ES-I3 (cell line): ENCODE measurements around the gene C4BPB.

ENCODE experiments used
- H3K36me3 ChIP-seq: 2 replicates; pipeline ENCODE4 v1.6.1; 2013; ENCODE audit warnings: mild to moderate bottlenecking, low read length, control low read depth, moderate library complexity; ENCODE audit not compliant: insufficient read depth
- H3K4me1 ChIP-seq: 2 replicates; pipeline ENCODE4 v1.6.1; 2013; ENCODE audit warnings: mild to moderate bottlenecking, control low read depth, low read length; ENCODE audit not compliant: insufficient read depth
- H3K9ac ChIP-seq: 2 replicates; pipeline ENCODE4 v1.6.1; 2013; ENCODE audit warnings: low read depth, mild to moderate bottlenecking, low read length, moderate library complexity
- H3K9me3 ChIP-seq: 2 replicates; pipeline ENCODE4 v1.6.1; 2013; ENCODE audit warnings: mild to moderate bottlenecking, low read length, moderate library complexity; ENCODE audit not compliant: control insufficient read depth, insufficient read depth

The C4BPB gene

GRCh38 chr1:207052911-207053769, 35.5 kb upstream of the C4BPB start, which contains the start of gene PFKFB2:
Gene PFKFB2, plus strand, starts transcription at chr1:207053275. Its CDS starts 1,443 bp downstream, at chr1:207054718.
- Histone ChIP-seq H3K36me3 (peaks cover 10% of the 10 kb centered on the region), H3K4me1 (peaks cover 6% of the 10 kb centered on the region; the same call in 1 of the 2 replicates), H3K9ac (peak within 1 kb of the TSS; percentile 92), H3K9me3 (no peaks in the 10 kb centered on the region)

GRCh38 chr1:207054491-207054890, 34.2 kb upstream of the C4BPB start:
- peaks cover under 1% of the 10 kb centered on the region; the same call in 1 of the 2 replicates for H3K36me3 ChIP-seq
- no peaks in the 10 kb centered on the region for H3K9me3 ChIP-seq
- no peak overlapping the region for H3K9ac ChIP-seq
- H3K4me1 ChIP-seq, result peaks cover 6% of the 10 kb centered on the region; the same call in 1 of the 2 replicates

DNA sequence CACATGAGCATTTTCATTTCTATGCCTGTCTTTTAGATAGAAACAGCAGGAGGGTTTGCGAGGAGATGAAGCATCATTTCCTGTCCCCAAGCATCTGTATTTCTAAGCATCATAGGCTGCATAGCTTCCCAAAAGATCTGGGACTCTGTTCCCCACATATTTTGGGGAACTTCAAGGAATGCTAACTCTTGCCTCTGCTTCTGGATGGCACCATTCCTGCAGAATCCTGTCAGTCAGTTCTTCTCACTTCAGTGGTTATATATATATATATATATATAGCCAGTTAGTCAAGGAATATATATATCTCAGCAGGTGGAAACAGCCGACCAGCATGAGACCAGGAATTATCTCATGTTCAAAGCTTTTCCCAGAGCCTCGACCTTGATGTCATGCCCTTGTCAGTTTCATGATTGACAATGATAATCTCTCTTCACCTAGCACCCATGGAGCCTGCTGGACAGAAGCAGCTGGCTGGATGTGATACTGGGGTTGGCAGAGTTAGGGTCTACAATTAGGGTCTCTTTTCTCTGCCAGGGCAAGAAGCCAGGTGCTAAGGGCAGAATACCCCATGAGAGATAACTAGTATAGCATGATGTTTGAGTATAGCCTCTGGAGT, 33.2 kb upstream of the C4BPB start:
- H3K9me3 ChIP-seq, result no peaks in the 10 kb centered on the region
- H3K36me3 ChIP-seq, result no peaks in the 10 kb centered on the region
- peaks cover 6% of the 10 kb centered on the region; the same call in 1 of the 2 replicates for H3K4me1 ChIP-seq
- H3K9ac ChIP-seq, result no peak overlapping the region

- Histone ChIP-seq H3K9me3 (no peaks in the 10 kb centered on the region), H3K36me3 (no peaks in the 10 kb centered on the region), H3K4me1 (peaks cover 4% of the 10 kb centered on the region; the same call in 1 of the 2 replicates), H3K9ac (no peak overlapping the region)
Measured at GRCh38 chr1:207056673-207057072, 32.0 kb upstream of the C4BPB start.

DNA sequence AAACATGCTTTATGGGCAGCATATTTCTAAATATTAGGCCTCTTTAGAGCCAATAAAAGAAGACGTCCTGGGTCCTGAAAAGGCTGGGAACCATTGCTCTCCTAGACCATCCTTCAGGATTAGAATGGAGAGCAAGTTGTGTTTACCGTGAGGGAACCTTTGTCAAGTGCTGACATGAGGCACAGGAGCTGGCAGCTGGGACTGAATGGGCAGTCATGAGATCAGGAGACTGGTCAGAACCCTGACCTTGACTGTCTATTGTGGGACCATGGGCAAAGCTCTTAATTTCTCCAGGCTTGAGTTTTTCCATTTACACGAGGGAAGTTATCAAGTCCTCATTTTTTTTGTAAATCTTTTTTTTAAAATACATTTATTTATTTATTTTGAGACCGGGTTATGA, 30.4 kb upstream of the C4BPB start:
- Histone ChIP-seq H3K9ac (no peak overlapping the region), H3K36me3 (0 out of 2 replicates have a peak, but pooled peaks cover 4% of the 10 kb centered on the region), H3K9me3 (no peaks in the 10 kb centered on the region), H3K4me1 (no peaks in the 10 kb centered on the region)

DNA sequence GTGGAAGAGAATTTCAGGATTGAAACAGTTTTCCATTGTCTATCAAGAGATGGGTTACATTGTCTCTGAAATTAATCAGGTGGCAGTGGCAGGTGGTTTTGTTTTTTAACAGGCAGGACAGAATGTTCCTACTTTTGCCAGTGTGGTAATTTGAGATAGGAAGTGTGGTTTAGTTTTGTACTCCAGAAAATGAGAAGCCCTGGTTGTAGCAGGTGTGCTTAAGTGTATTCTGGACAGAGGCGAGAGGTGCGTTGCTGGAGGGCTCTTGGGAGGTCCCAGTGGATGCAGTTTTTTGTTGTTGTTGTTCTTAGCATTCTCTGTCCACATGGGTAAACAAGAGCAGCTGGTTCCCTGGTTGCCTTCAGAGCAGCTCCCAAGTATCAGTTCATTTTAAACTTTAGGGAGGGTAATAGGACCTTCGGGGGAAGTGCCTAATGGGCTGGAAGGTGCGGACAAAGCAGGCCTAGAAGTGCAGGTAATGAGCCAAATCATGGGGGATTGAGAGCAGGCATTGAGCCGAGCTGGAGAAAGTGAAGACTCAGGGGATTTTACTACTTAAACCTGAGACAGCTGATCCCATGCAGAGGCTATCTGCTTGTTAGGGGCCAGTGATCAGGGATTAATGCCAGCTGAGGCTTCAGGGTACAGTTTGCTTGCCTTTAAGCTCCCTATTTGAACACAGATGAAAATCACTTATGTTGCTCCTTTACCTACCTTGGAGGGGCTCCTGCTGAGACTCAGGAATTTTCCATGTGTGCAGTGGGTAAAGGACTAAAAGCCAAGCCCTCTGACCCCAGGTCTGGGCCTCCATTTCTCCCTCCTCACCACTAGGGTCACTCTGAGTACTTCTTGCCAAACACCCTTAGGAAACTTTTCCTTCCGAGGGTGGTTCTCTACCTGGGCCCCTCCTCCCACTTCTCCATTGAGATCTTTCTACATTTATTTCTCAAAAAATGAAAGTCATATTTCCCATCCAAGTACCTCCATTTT, 29.5 kb upstream of the C4BPB start:
- peaks cover 4% of the 10 kb centered on the region; the same call in 1 of the 2 replicates for H3K36me3 ChIP-seq
- H3K4me1 ChIP-seq, result no peaks in the 10 kb centered on the region
- no peaks in the 10 kb centered on the region for H3K9me3 ChIP-seq
- no peak overlapping the region for H3K9ac ChIP-seq

- Histone ChIP-seq H3K4me1 (no peaks in the 10 kb centered on the region), H3K9me3 (no peaks in the 10 kb centered on the region), H3K9ac (no peak overlapping the region), H3K36me3 (peaks cover 6% of the 10 kb centered on the region)
Measured at GRCh38 chr1:207059881-207060280, 28.8 kb upstream of the C4BPB start.

- Histone ChIP-seq H3K36me3 (peaks cover 8% of the 10 kb centered on the region), H3K9ac (no peak overlapping the region), H3K9me3 (no peaks in the 10 kb centered on the region), H3K4me1 (no peaks in the 10 kb centered on the region)
Measured at GRCh38 chr1:207060596-207060995, 28.1 kb upstream of the C4BPB start.

GRCh38 chr1:207062058-207062457, 26.6 kb upstream of the C4BPB start:
- no peaks in the 10 kb centered on the region for H3K4me1 ChIP-seq
- H3K9ac ChIP-seq, result no peak overlapping the region
- no peaks in the 10 kb centered on the region for H3K9me3 ChIP-seq
- H3K36me3 ChIP-seq, result peaks cover 11% of the 10 kb centered on the region

DNA sequence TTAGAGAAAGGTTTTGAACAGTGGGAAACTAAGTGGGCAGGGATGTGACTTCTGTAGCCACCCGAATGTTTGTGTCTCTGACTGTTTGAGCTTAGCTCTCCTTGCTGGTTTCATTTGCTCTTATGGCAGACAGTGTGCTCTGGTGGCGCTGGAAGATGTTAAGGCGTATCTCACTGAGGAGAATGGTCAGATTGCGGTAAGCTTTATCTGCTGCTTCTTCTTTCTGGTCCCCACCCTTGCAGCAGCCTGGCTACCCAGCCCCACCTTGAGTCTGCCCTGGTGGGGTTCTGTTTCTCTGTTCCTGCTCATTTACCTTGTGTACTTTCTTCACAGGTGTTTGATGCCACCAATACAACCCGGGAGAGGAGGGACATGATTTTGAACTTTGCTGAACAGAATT, 25.6 kb upstream of the C4BPB start:
- no peaks in the 10 kb centered on the region for H3K9me3 ChIP-seq
- no peak overlapping the region for H3K9ac ChIP-seq
- no peaks in the 10 kb centered on the region for H3K4me1 ChIP-seq
- peaks cover 14% of the 10 kb centered on the region for H3K36me3 ChIP-seq

DNA sequence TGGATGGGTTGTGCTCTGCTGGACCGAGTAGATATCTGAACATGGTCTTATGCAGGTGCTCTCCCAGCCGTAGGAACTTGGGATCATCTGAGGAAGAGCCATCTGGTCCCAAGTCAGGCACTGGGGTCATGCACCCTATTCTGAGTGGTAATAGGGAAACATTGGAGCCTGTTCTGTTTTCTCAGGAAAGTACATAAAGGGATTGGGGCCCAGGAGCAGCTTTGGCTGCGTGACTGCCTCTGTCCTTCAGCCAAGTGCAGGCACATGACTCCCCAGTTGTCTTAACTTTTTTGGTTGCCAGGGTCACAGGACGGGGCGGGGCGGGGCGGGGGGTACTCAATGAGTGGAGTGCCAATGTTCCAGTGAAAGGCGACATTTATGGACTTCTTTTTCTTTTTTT, 24.1 kb upstream of the C4BPB start:
- no peak overlapping the region for H3K9ac ChIP-seq
- peaks cover 14% of the 10 kb centered on the region for H3K36me3 ChIP-seq
- H3K4me1 ChIP-seq, result no peaks in the 10 kb centered on the region
- H3K9me3 ChIP-seq, result no peaks in the 10 kb centered on the region

DNA sequence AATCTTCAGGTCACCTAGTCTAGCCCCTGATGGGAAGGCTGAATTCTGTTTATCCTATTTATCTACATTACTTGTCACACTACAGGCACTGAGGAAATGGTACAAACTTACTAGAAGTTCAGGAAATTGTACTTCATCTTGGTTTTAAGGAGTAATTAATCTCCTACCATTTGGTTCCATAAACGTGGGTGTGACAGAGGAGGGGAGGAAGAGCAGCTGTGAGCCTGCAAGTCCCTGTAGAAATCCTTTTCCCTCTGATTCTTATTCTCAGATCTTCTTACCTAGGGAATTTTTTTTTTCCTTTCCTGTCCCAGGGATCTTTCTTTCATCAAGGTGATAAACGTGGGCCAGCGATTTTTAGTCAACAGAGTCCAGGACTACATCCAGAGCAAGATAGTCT, 21.5 kb upstream of the C4BPB start:
- Histone ChIP-seq H3K9me3 (no peaks in the 10 kb centered on the region), H3K9ac (no peak overlapping the region), H3K36me3 (peaks cover 12% of the 10 kb centered on the region), H3K4me1 (no peaks in the 10 kb centered on the region)

DNA sequence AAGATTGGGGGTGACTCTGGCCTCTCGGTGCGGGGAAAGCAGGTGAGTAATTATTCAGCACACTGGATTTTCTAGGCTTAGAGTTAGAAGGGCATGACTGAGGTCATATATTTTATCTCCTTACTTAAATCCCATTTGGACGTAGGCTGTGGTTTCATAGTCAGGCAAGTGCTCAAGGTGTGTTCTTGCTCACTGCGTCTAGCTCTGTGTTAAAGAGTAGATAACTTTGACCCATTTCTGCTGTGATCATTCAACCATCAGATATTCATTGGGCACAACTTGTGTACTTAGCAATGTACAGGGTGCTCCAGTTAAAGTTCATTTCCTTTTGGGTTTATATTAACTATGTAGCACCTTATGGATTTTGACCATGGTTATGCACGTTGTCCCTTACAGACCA, 21.0 kb upstream of the C4BPB start:
- no peaks in the 10 kb centered on the region for H3K9me3 ChIP-seq
- H3K36me3 ChIP-seq, result peaks cover 10% of the 10 kb centered on the region
- no peak overlapping the region for H3K9ac ChIP-seq
- no peaks in the 10 kb centered on the region for H3K4me1 ChIP-seq

DNA sequence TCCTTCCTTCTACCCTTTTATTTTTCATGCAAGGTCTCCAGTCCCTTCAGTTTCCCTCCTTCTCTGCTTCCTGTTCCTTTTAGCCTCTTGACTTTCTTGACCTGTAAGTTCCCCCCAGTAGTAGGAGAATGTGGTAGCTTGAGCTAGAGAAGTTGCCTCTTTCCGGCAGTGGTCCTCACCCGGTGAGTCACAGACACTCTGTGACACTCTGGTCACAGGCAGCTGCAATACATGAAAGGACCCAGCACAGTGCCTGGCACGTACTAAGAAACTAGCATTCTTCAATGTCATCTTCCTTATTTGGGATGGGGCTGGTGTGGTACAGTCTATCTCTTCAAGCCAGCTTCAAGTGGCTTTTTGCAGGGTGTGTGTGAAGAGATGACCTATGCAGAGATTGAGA, 19.6 kb upstream of the C4BPB start:
- H3K4me1 ChIP-seq, result no peaks in the 10 kb centered on the region
- H3K36me3 ChIP-seq, result peaks cover 12% of the 10 kb centered on the region
- H3K9ac ChIP-seq, result no peak overlapping the region
- H3K9me3 ChIP-seq, result no peaks in the 10 kb centered on the region
